ENCODE data around the gene C4orf50.
A peak's percentile ranks its signal among the peaks of the same experiment; 100 is the strongest.
"Not testable (repeated sequence)": the region's sequence is repeated elsewhere in the genome, so short reads cannot be mapped to it uniquely, and the experiment has no call there.

Gene C4orf50

GRCh38 chr4:6017030-6017429 lies 1.2 kb downstream of the C4orf50 start:
- DNase-seq (ENCODE audit: low read depth): no peak

DNA sequence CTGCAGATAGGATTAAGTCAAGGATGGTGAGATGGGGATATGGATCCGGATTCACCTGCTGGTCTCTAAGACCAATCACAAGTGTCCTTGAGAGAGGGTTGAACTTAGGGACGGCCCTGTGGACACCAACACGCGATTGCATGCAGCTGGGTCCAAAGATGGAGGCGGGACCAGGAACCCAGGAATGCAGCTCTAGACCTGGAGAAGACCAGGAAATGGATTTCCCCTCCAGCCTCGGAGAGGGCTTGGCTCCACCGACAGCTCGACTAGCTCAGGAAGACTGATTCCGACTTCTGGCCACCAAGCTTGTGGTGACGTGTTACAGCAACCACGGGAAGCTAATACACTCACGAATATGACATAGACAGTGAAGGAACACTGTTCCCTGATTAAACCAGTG lies 4.7 kb downstream of the C4orf50 start:
- no peak for DNase-seq (ENCODE audit: low read depth)

- DNase-seq (ENCODE audit: low read depth): no peak
Observed at GRCh38 chr4:6012200-6012599, 6.0 kb downstream of the C4orf50 start.

DNA sequence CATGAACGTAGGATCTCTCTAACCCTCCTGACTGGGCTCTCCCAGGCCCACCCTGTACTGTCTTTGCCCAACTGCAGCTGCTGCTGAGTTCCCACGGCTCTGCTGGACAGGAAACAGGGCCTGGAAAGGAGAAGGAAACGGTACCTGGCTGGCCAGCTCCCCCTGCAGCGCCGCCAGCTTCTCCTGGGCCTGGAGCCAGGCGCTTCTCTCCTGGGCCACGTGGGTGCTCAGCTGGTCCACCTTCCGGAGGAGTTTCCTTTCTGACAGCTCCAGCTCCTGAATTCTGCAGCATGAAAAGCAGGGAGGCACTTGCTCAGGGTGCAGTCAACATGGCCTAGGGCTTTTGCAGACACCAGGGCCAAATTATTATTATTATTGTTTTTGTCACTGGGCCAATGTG lies 6.5 kb downstream of the C4orf50 start:
- no peak for DNase-seq (ENCODE audit: low read depth)

GRCh38 chr4:6011271-6011671 lies 7.0 kb downstream of the C4orf50 start:
- DNase-seq (ENCODE audit: low read depth): no peak

DNA sequence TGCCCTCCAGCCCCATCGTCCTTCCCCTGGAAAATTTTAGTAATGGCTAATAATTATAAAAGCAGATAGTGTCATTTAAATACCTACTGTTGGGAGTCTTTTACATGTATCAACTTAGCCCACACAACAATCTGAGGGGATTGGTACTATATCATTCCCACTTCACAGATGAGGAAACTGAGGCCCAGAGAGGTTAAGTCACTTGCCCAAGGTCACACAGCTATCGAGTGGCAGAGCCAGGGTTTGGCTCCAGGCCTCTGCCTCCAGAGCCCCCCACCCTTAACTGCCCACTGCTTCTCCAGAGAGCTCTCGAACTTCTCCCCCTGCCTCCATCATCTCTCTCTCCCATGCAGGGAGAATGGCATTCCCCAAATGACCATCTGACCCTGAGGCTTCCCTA lies 7.4 kb downstream of the C4orf50 start:
- DNase-seq (ENCODE audit: low read depth): no peak

GRCh38 chr4:6009452-6009851 lies 8.8 kb downstream of the C4orf50 start:
- DNase-seq (ENCODE audit: low read depth): no peak

- no peak for DNase-seq (ENCODE audit: low read depth)
Observed at GRCh38 chr4:6008766-6009385, 9.4 kb downstream of the C4orf50 start.

GRCh38 chr4:6008092-6008551 lies 10.1 kb downstream of the C4orf50 start:
- DNase-seq (ENCODE audit: low read depth): no peak

DNA sequence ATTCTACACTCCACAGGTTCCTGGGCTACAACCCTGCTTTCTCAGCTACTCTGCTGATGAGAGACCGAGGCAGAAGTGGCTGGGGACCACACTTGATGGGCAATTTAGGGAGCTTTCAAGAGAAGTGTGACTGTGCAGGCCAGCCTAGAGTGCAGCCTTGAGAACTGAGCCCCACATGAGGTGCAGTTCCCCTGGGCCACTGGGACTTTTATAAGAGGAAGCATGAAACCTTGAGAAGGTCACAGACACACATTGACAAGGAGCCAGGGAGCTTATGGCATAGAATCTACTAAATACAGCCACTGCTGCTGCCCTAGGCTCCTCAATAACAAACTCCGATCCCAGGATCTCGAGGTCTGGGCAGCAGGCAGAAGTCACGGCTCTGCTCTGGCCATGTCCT lies 13.1 kb downstream of the C4orf50 start:
- no peak for DNase-seq (ENCODE audit: low read depth)

DNA sequence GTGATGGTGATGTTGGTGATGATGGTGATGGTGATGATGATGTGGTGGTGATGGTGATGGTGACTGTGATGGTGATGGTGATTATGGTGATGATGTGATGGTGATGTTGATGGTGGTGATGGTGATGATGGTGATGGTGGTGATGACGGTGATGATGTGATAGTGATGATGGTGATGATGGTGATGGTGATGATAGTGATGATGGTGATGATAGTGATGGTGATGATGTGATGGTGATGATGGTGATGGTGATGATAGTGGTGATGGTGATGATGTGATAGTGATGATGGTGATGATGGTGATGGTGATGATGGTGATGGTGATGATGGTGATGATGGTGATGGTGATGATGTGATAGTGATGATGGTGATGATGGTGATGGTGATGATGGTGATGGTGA lies 14.7 kb downstream of the C4orf50 start:
- not testable (repeated sequence) for DNase-seq (ENCODE audit: low read depth)

DNA sequence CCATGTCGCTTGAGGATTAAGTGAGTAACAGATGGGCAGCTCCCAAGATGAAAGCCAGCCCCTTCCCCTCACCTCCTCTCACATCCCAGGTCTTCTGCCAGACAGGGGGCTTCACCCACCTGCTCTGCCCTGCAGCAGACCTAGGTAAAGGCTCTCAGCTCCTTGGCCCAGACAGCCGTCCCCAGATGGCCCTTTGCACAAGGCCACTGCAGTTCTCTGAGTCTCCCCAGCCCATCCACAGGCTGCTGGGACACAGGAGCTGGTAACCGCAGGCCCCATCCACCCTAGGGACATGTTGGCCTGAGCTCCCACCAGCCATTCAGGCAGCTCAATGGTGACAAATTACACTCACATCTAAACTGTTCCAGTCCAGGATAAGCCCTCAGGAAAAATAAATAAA lies 15.3 kb downstream of the C4orf50 start:
- DNase-seq (ENCODE audit: low read depth): no peak

GRCh38 chr4:6002492-6002833 lies 15.8 kb downstream of the C4orf50 start:
- no peak for DNase-seq (ENCODE audit: low read depth)

- DNase-seq (ENCODE audit: low read depth): no peak
Observed at GRCh38 chr4:6001680-6002491, 16.3 kb downstream of the C4orf50 start.

DNA sequence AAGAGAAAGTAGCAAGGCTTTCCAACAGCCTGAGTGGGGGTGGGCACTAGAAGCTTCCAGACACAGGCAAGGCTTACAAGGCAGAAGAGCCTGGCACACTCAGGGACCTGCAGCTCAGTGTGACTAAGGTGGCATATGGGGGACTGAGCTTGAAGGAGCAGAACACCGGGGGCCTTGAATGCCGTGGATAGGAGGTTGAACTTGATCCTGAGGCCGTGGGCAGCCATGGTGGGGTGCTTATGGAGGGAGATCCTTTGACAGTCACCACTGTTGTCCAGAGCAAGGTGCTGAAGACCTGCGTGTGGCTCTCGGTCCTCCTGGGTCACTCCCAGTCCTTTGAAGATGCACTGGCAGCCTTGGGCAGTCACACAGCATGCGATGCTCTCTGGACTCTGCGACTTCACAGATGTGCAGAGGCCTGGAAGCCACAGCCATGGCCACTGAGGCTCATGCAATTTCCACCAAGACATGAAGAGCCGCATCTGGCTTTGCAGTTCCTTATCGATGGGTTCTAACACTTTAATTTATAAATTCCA lies 18.3 kb downstream of the C4orf50 start:
- DNase-seq (ENCODE audit: low read depth): no peak

DNA sequence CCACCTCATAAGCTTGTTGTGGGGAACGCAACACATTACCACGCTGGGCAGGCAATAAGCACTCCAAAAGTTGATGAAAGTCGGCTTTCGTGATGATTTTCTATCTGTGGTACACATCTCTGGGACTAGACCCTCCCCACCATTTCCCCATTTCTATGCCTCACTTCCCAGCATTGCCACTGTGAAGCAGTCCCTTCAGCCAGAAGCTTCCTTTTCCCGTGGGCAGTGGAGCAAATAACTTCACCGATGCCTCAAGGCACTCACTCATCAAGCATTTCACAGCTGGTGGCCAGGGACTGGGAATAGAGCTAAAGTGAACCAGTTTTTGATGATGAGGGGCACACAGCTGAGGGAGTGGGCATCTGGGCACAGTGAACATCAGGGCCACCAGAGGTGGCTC lies 18.9 kb downstream of the C4orf50 start:
- no peak for DNase-seq (ENCODE audit: low read depth)

DNA sequence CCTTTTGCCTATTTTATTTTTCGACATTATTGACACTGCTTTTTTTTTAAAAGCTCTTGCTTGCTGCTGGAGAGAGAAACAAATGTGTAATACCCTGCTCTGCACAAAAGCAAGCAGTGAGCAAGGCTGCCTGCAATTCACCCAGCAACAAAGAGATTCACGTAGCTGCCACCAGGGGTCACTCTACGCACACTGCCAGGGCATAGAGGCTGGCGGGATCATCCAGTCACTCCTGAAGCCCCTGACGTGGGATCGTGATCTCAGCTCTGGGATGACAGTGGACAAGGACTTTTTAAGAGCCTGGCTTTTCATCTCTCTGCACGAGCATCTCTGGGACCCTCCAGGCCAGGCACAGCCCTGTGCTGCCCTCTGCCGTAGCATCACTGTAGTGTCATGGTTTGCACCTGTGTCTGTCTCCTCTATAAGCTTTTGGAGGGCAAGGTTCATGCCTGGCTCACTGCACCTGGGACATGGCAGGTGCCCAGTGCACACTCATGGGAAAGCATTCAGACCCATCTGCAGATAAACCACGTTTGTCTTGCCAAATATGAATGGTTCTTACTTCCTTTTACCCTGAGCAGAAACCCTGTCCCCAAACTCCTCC lies 19.8 kb downstream of the C4orf50 start:
- peak; percentile 22 for DNase-seq (ENCODE audit: low read depth)

- DNase-seq (ENCODE audit: low read depth): no peak
Observed at GRCh38 chr4:5996641-5997040, 21.6 kb downstream of the C4orf50 start.

DNA sequence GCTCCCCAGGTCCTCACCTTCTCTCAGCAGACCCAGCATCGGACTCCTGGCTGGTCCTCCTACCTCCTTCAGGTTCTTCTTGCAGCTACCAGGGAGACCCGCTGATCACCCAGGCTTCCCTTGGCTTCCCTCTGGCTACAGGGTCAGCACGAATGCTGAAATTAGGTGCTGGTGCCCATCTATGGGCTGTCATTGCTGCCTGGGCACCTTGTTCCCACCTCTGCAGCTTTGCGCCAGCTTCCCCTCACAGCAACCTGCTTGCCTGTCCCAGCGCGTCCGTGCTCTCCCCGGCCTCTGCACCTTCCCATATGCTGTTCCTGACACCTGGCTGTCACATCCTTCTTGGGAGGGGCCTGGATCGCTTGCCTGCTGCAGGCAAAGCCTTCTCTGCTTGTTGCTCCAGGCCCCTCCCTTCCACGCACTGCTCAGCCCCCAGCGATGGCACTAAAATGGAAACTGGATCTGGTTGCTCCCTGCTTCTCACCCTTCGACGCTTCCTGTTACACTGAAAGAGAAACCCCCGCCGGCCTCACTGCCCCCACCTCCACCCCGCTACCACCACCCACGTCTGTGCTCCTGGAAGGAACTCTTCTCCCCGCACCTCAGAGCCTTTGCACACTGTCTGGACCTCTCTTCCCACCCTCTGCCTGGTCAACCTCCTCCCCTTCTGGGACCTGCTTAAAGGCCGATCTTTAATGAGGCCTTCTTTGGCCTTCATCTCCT lies 22.2 kb downstream of the C4orf50 start:
- no peak for DNase-seq (ENCODE audit: low read depth)

GRCh38 chr4:5993876-5994811 lies 24.1 kb downstream of the C4orf50 start:
- no peak for DNase-seq (ENCODE audit: low read depth)

GRCh38 chr4:5993346-5993745 lies 24.9 kb downstream of the C4orf50 start:
- not testable (repeated sequence) for DNase-seq (ENCODE audit: low read depth)
